GM13976 (cell line): ENCODE data around the gene IQCM.

Source experiments
- DNase-seq: peaks from one replicate; pipeline ENCODE4 v3.0.0; 2012; ENCODE audit warnings: low spot score
- CTCF ChIP-seq: IDR thresholded peaks from 2 replicates; pipeline ENCODE4 v1.5.1; 2012; ENCODE audit warnings: borderline replicate concordance, mild to moderate bottlenecking; ENCODE audit not compliant: insufficient read depth; ENCODE audit errors: extremely low read depth, missing control alignments, control extremely low read depth
- in situ Hi-C: fragments of 300-500 bp; cut with MboI; formaldehyde crosslinking; loops from one replicate; pipeline ENCODE4 v1.12.0; 2022; ENCODE audit warnings: low sequenced_read_pairs, mixed read lengths, inconsistent platforms; ENCODE audit not compliant: unreplicated experiment

The IQCM gene

GRCh38 chr4:149755969-149756368 lies 59.7 kb downstream of the IQCM start:
- TF ChIP-seq CTCF: no peak
- DNase-seq: no peak
- in situ Hi-C loops: no loop called here

- DNase-seq: no peak
- TF ChIP-seq CTCF: no peak
- in situ Hi-C loops: no loop called here
Observed at GRCh38 chr4:149754526-149754925, 61.1 kb downstream of the IQCM start.

GRCh38 chr4:149752729-149753128 lies 62.9 kb downstream of the IQCM start:
- no peak for TF ChIP-seq CTCF
- in situ Hi-C loops: no loop called here
- DNase-seq: no peak

GRCh38 chr4:149751174-149751573 lies 64.5 kb downstream of the IQCM start:
- DNase-seq: no peak
- TF ChIP-seq CTCF: no peak
- in situ Hi-C loops: no loop called here

- DNase-seq: no peak
- in situ Hi-C loops: no loop called here
- no peak for TF ChIP-seq CTCF
Observed at GRCh38 chr4:149749784-149750183, 65.9 kb downstream of the IQCM start.

GRCh38 chr4:149747646-149748045 lies 68.0 kb downstream of the IQCM start:
- TF ChIP-seq CTCF: no peak
- DNase-seq: no peak
- in situ Hi-C loops: no loop called here

GRCh38 chr4:149746276-149746675 lies 69.4 kb downstream of the IQCM start:
- in situ Hi-C loops: no loop called here
- no peak for TF ChIP-seq CTCF
- no peak for DNase-seq
